Keratinocyte (primary cell): Measurements from ENCODE around the gene SLC19A1. TPM values are rescaled to one million over a fixed set of nuclear protein-coding genes. Genes with fewer than 3 reads are reported as not detected.

ENCODE experiments used
- DNase-seq: peaks from one replicate; pipeline ENCODE4 v3.0.0-alpha.2; 2011; ENCODE audit warnings: low read depth, missing footprints, low spot score
- FAIRE-seq: peaks from 2 replicates; lab custom pipeline; 2011; peaks lifted over from hg19 to GRCh38; lab: Jason Lieb, UNC
- H2AFZ ChIP-seq: 2 replicates; pipeline ENCODE4 v1.6.0; 2012; ENCODE audit warnings: low read length, control low read depth, inconsistent platforms; ENCODE audit not compliant: control insufficient read depth
- H3K27ac ChIP-seq: 2 replicates; pipeline ENCODE4 v1.5.1; 2011; ENCODE audit warnings: low read length; ENCODE audit not compliant: control insufficient read depth, insufficient read depth
- H3K27me3 ChIP-seq: 3 replicates; pipeline ENCODE4 v1.6.0; 2011; ENCODE audit warnings: low read length; ENCODE audit not compliant: control insufficient read depth, insufficient read depth; ENCODE audit errors: extremely low read depth
- H3K36me3 ChIP-seq, 2 experiments: 2 replicates in 1 of 2; 3 replicates in 1 of 2; pipeline ENCODE4 v1.5.1; 2011; ENCODE audit warnings: low read length in 2 of 2, mild to moderate bottlenecking in 1 of 2; ENCODE audit not compliant: control insufficient read depth in 2 of 2, insufficient read depth in 2 of 2; ENCODE audit errors: extremely low read depth in 1 of 2
- H3K4me1 ChIP-seq: 3 replicates; pipeline ENCODE4 v1.5.1; 2011; ENCODE audit warnings: low read length; ENCODE audit not compliant: control insufficient read depth, insufficient read depth; ENCODE audit errors: extremely low read depth
- H3K4me2 ChIP-seq: 3 replicates; pipeline ENCODE4 v1.6.0; 2011; ENCODE audit warnings: low read depth, low read length; ENCODE audit not compliant: control insufficient read depth, insufficient read depth; ENCODE audit errors: extremely low read depth
- H3K4me3 ChIP-seq, 3 experiments: fragments of 200-600 bp in 1 of 3; sonication (generic) in 1 of 3; 2 replicates in 2 of 3; 3 replicates in 1 of 3; pipeline ENCODE4 v1.5.1; 2011 to 2016; ENCODE audit warnings: low read length in 3 of 3, mild to moderate bottlenecking in 3 of 3, control low read depth in 2 of 3, inconsistent platforms in 1 of 3, low read depth in 1 of 3, mixed read lengths in 1 of 3, mixed run types in 1 of 3, moderate library complexity in 1 of 3; ENCODE audit not compliant: control insufficient read depth in 2 of 3, insufficient read depth in 2 of 3; ENCODE audit errors: extremely low read depth in 1 of 3
- H3K79me2 ChIP-seq: 2 replicates; pipeline ENCODE4 v1.6.0; 2012; ENCODE audit warnings: low read length; ENCODE audit not compliant: control insufficient read depth, insufficient read depth
- H3K9ac ChIP-seq: 3 replicates; pipeline ENCODE4 v1.6.0; 2011; ENCODE audit warnings: low read length; ENCODE audit not compliant: control insufficient read depth, insufficient read depth; ENCODE audit errors: extremely low read depth
- H3K9me1 ChIP-seq: 3 replicates; pipeline ENCODE4 v1.6.0; 2011; ENCODE audit warnings: low read length; ENCODE audit not compliant: control insufficient read depth, insufficient read depth; ENCODE audit errors: extremely low read depth
- H3K9me3 ChIP-seq: 2 replicates; pipeline ENCODE4 v1.5.1; 2012; ENCODE audit warnings: low read depth, low read length; ENCODE audit not compliant: control insufficient read depth
- H4K20me1 ChIP-seq: 3 replicates; pipeline ENCODE4 v1.6.0; 2011; ENCODE audit warnings: low read length; ENCODE audit not compliant: control insufficient read depth, insufficient read depth; ENCODE audit errors: extremely low read depth
- EZH2 ChIP-seq: IDR thresholded peaks from one replicate; pipeline ENCODE4 v1.6.1; 2012; ENCODE audit warnings: inconsistent platforms, mild to moderate bottlenecking, low read length, moderate library complexity
- dilution Hi-C: fragments of 300-500 bp; cut with MboI; formaldehyde crosslinking; loops from one replicate; pipeline ENCODE4 v1.7.0; 2020; ENCODE audit warnings: low sequenced_read_pairs; ENCODE audit not compliant: extremely low pct_ligation_motif_present
- polyA plus RNA-seq, 5 experiments: library from polyadenylated mRNA; depleted of rRNA in 3 of 5; stranded (reverse) in 3 of 5; stranded (forward) in 1 of 5; unstranded in 1 of 5; fragments of >200 nt; gene quantifications; 1 replicate in 1 of 5; 2 replicates in 3 of 5; 3 replicates in 1 of 5; pipeline versions ENCODE4 v1.2.1 to v1.2.3, GENCODE V29; 2011 to 2012; ENCODE audit warnings: missing spikeins in 2 of 5, low read depth in 1 of 5, low replicate concordance in 1 of 5
- TF ChIP-seq, protein P1 (sequence below), 3 experiments: IDR thresholded peaks in 1 of 3; conservative IDR thresholded peaks in 1 of 3; optimal IDR thresholded peaks in 1 of 3; 2 replicates in 2 of 3; 3 replicates in 1 of 3; pipeline versions ENCODE3 to v1.5.1; 2011; ENCODE audit warnings: low read length in 3 of 3, mild to moderate bottlenecking in 3 of 3, moderate library complexity in 2 of 3, control low read depth in 1 of 3, inconsistent platforms in 1 of 3; ENCODE audit not compliant: insufficient read depth in 2 of 3; ENCODE audit errors: extremely low read depth in 1 of 3

The SLC19A1 gene
- polyA plus RNA-seq, 1 donor (not counting 4 experiments of a cell fraction or from before 2014, with no cell fraction given) = 3.8 TPM

GRCh38 chr21:45530423-45531113 is 11.7 kb downstream of the SLC19A1 start:
- no peak overlapping the region for H3K4me3 ChIP-seq
- no peak overlapping the region for H3K9ac ChIP-seq
- no peak overlapping the region for H2AFZ ChIP-seq
- no peaks in the 10 kb centered on the region for H3K79me2 ChIP-seq
- no peaks in the 10 kb centered on the region for H3K9me3 ChIP-seq
- no peak for TF ChIP-seq EZH2
- TF ChIP-seq, protein P1, sequence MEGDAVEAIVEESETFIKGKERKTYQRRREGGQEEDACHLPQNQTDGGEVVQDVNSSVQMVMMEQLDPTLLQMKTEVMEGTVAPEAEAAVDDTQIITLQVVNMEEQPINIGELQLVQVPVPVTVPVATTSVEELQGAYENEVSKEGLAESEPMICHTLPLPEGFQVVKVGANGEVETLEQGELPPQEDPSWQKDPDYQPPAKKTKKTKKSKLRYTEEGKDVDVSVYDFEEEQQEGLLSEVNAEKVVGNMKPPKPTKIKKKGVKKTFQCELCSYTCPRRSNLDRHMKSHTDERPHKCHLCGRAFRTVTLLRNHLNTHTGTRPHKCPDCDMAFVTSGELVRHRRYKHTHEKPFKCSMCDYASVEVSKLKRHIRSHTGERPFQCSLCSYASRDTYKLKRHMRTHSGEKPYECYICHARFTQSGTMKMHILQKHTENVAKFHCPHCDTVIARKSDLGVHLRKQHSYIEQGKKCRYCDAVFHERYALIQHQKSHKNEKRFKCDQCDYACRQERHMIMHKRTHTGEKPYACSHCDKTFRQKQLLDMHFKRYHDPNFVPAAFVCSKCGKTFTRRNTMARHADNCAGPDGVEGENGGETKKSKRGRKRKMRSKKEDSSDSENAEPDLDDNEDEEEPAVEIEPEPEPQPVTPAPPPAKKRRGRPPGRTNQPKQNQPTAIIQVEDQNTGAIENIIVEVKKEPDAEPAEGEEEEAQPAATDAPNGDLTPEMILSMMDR (optimal IDR thresholded peaks at IDR 0.05 in 1 of 3, IDR thresholded peaks at IDR 0.05 in 1 of 3, conservative IDR thresholded peaks at IDR 0.05 in 1 of 3; ENCODE audit: extremely low read depth in 1 of 3, insufficient read depth in 2 of 3, low read length in 3 of 3) = no peak
- no peak for DNase-seq
- H3K36me3 ChIP-seq = peaks cover 9 to 18% of the 10 kb centered on the region in 2 experiments
- H3K4me1 ChIP-seq = peaks cover 11% of the 10 kb centered on the region
- dilution Hi-C loops = no loop called here
- H4K20me1 ChIP-seq = peaks cover 4% of the 10 kb centered on the region
- H3K27ac ChIP-seq = no peak overlapping the region
- H3K9me1 ChIP-seq = no peaks in the 10 kb centered on the region
- no peaks in the 10 kb centered on the region for H3K27me3 ChIP-seq
- no peak overlapping the region for H3K4me2 ChIP-seq
- no peak for FAIRE-seq

DNA sequence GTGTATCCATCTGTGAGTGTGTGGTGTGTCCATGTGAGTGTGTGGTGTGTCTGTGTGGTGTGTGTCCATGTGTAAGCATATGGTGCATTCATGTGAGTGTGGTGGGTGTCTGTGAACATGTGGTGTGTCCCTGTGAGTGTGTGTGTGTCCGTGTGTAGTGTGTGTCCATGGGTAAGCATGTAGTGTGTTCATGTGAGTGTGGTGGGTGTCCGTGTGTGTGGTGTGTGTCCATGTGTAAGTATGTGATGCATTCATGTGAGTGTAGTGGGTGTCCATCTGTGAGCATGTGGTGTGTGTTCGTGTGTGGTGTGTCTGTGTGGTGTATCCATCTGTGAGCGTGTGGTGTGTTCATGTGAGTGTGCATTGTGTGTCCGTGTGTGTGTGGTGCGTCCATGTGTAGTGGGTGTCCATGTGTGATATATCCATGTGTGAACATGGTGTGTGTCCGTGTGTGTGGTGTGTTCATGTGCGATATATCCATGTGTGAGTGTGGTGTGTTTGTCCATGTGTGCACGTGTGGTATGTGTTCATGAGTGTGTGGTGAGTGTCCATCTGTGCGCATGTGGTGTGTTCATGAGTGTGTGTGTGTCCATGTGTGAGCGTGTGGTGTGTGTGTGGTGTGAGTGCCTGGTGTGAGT is 12.3 kb downstream of the SLC19A1 start:
- Histone ChIP-seq H3K9me1 (no peaks in the 10 kb centered on the region), H3K4me1 (peaks cover 11% of the 10 kb centered on the region), H3K27ac (no peak overlapping the region), H3K4me2 (no peak overlapping the region), H3K79me2 (no peaks in the 10 kb centered on the region), H3K9ac (no peak overlapping the region), H3K36me3 (peaks cover 10 to 18% of the 10 kb centered on the region in 2 experiments), H3K9me3 (no peaks in the 10 kb centered on the region), H3K4me3 (no peak overlapping the region), H2AFZ (no peak overlapping the region), H3K27me3 (no peaks in the 10 kb centered on the region), H4K20me1 (peaks cover 1% of the 10 kb centered on the region)
- no peak for DNase-seq
- FAIRE-seq = no peak
- dilution Hi-C loops = no loop called here
- TF ChIP-seq, protein P1 (optimal IDR thresholded peaks at IDR 0.05 in 1 of 3, IDR thresholded peaks at IDR 0.05 in 1 of 3, conservative IDR thresholded peaks at IDR 0.05 in 1 of 3; ENCODE audit: extremely low read depth in 1 of 3, insufficient read depth in 2 of 3, low read length in 3 of 3) = no peak
- TF ChIP-seq EZH2 = no peak
